IMR-90 (cell line): ENCODE measurements around the gene ANKRD13B. TPM values are rescaled to one million over a fixed set of nuclear protein-coding genes. Genes with fewer than 3 reads are reported as not detected.

ENCODE experiments used
- ATAC-seq: fragments of 200-7000 bp; cut with Tn5 transposase; 2 replicates; pipeline ENCODE4 v1.9.1; 2020; ENCODE audit warnings: low read depth, mild to moderate bottlenecking, moderate library complexity
- BruUV-seq: library from RNA; stranded (reverse); fragments of 400-500 nt; replicated peaks from 2 replicates; lab custom pipeline; 2021; lab: Mats Ljungman, UMichigan
- CTCF ChIA-PET: fragments of 300-600 bp; formaldehyde crosslinking; extraction: SDS; loops from one replicate; lab custom pipeline; 2021; ENCODE audit warnings: antibody characterized with exemption; lab: Yijun Ruan, JAX
- POLR2A ChIA-PET: fragments of 300-600 bp; sonication (Branson Sonifier 250); formaldehyde crosslinking; loops from one replicate; lab custom pipeline; 2022; ENCODE audit warnings: antibody characterized with exemption; ENCODE audit not compliant: unreplicated experiment; lab: Charles Lee
- DNase-seq: peaks from one replicate; pipeline ENCODE4 v3.0.0; 2013
- H2AFZ ChIP-seq: replicated peaks from 2 replicates; pipeline ENCODE3; 2013; ENCODE audit warnings: low read length, mild to moderate bottlenecking; ENCODE audit not compliant: poor library complexity
- H2AK5ac ChIP-seq: 2 replicates; pipeline ENCODE4 v1.6.1; 2013; ENCODE audit warnings: low read depth, low read length, inconsistent platforms
- H2AK9ac ChIP-seq: replicated peaks from 2 replicates; pipeline ENCODE3; 2013; ENCODE audit warnings: mild to moderate bottlenecking, low read depth, low read length, moderate library complexity; ENCODE audit not compliant: poor library complexity
- H2BK120ac ChIP-seq: 2 replicates; pipeline ENCODE4 v1.6.1; 2013; ENCODE audit warnings: low read depth, low read length, inconsistent platforms
- H2BK15ac ChIP-seq: 3 replicates; pipeline ENCODE4 v1.6.1; 2013; ENCODE audit warnings: low read depth, low read length, inconsistent platforms
- H2BK20ac ChIP-seq: 2 replicates; pipeline ENCODE4 v1.6.1; 2013; ENCODE audit warnings: low read depth, mild to moderate bottlenecking, inconsistent platforms, low read length, moderate library complexity
- H2BK5ac ChIP-seq: 2 replicates; pipeline ENCODE4 v1.6.1; 2013; ENCODE audit warnings: mild to moderate bottlenecking, low read depth, low read length, inconsistent platforms; ENCODE audit not compliant: poor library complexity, severe bottlenecking
- H3K14ac ChIP-seq: replicated peaks from 2 replicates; pipeline ENCODE4 v1.6.1; 2013; ENCODE audit warnings: low read depth, low read length, inconsistent platforms
- H3K18ac ChIP-seq: 2 replicates; pipeline ENCODE4 v1.6.1; 2013; ENCODE audit warnings: low read depth, low read length, control low read depth
- H3K23ac ChIP-seq: 2 replicates; pipeline ENCODE4 v1.6.1; 2013; ENCODE audit warnings: low read depth, low read length, inconsistent platforms
- H3K27ac ChIP-seq: 2 replicates; pipeline ENCODE4 v1.5.1; 2013; ENCODE audit warnings: mild to moderate bottlenecking, control low read depth, low read length; ENCODE audit not compliant: insufficient read depth
- H3K27me3 ChIP-seq: 2 replicates; pipeline ENCODE4 v1.6.1; 2013; ENCODE audit warnings: low read length; ENCODE audit not compliant: control insufficient read depth, insufficient read depth
- H3K36me3 ChIP-seq: 2 replicates; pipeline ENCODE4 v1.6.1; 2013; ENCODE audit warnings: low read length, mixed read lengths; ENCODE audit not compliant: control insufficient read depth, insufficient read depth
- H3K4ac ChIP-seq: 2 replicates; pipeline ENCODE4 v1.6.1; 2013; ENCODE audit warnings: low read depth, low read length, inconsistent platforms
- H3K4me1 ChIP-seq: 2 replicates; pipeline ENCODE4 v1.6.1; 2013; ENCODE audit warnings: low read length, mixed read lengths; ENCODE audit not compliant: control insufficient read depth, insufficient read depth
- H3K4me2 ChIP-seq: 2 replicates; pipeline ENCODE4 v1.6.1; 2013; ENCODE audit warnings: low read depth, mild to moderate bottlenecking, control low read depth, low read length, moderate library complexity
- H3K4me3 ChIP-seq: 2 replicates; pipeline ENCODE4 v1.5.1; 2013; ENCODE audit warnings: low read depth, mild to moderate bottlenecking, control low read depth, low read length, moderate library complexity; ENCODE audit not compliant: insufficient read depth
- H3K56ac ChIP-seq: 2 replicates; pipeline ENCODE4 v1.6.1; 2013; ENCODE audit warnings: low read length, inconsistent platforms; ENCODE audit not compliant: insufficient read depth; ENCODE audit errors: extremely low read depth
- H3K79me1 ChIP-seq, 2 experiments: 2 replicates each; pipeline ENCODE4 v1.6.1; 2013; ENCODE audit warnings: low read length in 2 of 2, inconsistent platforms in 1 of 2, low read depth in 1 of 2
- H3K9ac ChIP-seq: 2 replicates; pipeline ENCODE4 v1.6.1; 2013; ENCODE audit warnings: low read depth, low read length, control low read depth
- H3K9me1 ChIP-seq: 2 replicates; pipeline ENCODE4 v1.6.1; 2013; ENCODE audit warnings: low read length, inconsistent platforms; ENCODE audit not compliant: insufficient read depth
- H3K9me3 ChIP-seq: 2 replicates; pipeline ENCODE4 v1.6.1; 2013; ENCODE audit warnings: low read length; ENCODE audit not compliant: control insufficient read depth, insufficient read depth
- H4K20me1 ChIP-seq: 2 replicates; pipeline ENCODE4 v1.6.1; 2013; ENCODE audit warnings: low read length, inconsistent platforms; ENCODE audit not compliant: insufficient read depth
- H4K5ac ChIP-seq: 2 replicates; pipeline ENCODE4 v1.6.1; 2013; ENCODE audit warnings: mild to moderate bottlenecking, low read depth, low read length, control low read depth
- H4K8ac ChIP-seq, 2 experiments: 2 replicates each; pipeline ENCODE4 v1.6.1; 2013; ENCODE audit warnings: low read depth in 2 of 2, low read length in 2 of 2, control low read depth in 1 of 2, inconsistent platforms in 1 of 2
- H4K91ac ChIP-seq: 2 replicates; pipeline ENCODE4 v1.6.1; 2013; ENCODE audit warnings: low read depth, low read length, inconsistent platforms; ENCODE audit not compliant: insufficient read depth
- BHLHE40 ChIP-seq: fragments of 150-350 bp; IDR thresholded peaks from 2 replicates; pipeline ENCODE4 v1.6.1; 2016; ENCODE audit warnings: mild to moderate bottlenecking, low read depth, low read length
- CEBPB ChIP-seq: IDR thresholded peaks from 2 replicates; pipeline ENCODE4 v1.6.1; 2012; ENCODE audit warnings: low read depth, low read length, improper control_type of control experiment
- CHD1 ChIP-seq: IDR thresholded peaks from 2 replicates; pipeline ENCODE4 v1.6.1; 2012; ENCODE audit warnings: low read depth, low read length, improper control_type of control experiment
- CTCF ChIP-seq: conservative IDR thresholded peaks from 2 replicates; pipeline ENCODE4 v1.5.1; 2012; ENCODE audit warnings: mild to moderate bottlenecking, low read depth, low read length, improper control_type of control experiment
- ELK1 ChIP-seq: fragments of 150-350 bp; IDR thresholded peaks from 2 replicates; pipeline ENCODE4 v1.6.1; 2016; ENCODE audit warnings: low read depth, mild to moderate bottlenecking, low read length, moderate library complexity, borderline replicate concordance
- FOS ChIP-seq: fragments of 150-350 bp; IDR thresholded peaks from 2 replicates; pipeline ENCODE4 v1.6.1; 2016; ENCODE audit warnings: low read depth, low read length
- MAFK ChIP-seq: IDR thresholded peaks from 2 replicates; pipeline ENCODE4 v1.6.1; 2012; ENCODE audit warnings: low read depth, low read length, improper control_type of control experiment
- MAZ ChIP-seq: IDR thresholded peaks from 2 replicates; pipeline ENCODE4 v1.6.1; 2012; ENCODE audit warnings: low read depth, mild to moderate bottlenecking, low read length, improper control_type of control experiment, moderate library complexity, borderline replicate concordance
- MXI1 ChIP-seq: IDR thresholded peaks from 2 replicates; pipeline ENCODE4 v1.6.1; 2012; ENCODE audit warnings: low read depth, mild to moderate bottlenecking, low read length, moderate library complexity, borderline replicate concordance
- NFE2L2 ChIP-seq: fragments of 150-350 bp; IDR thresholded peaks from 2 replicates; pipeline ENCODE4 v1.6.1; 2016; ENCODE audit warnings: low read depth, mild to moderate bottlenecking, low read length
- POLR2A ChIP-seq: IDR thresholded peaks from 2 replicates; pipeline ENCODE4 v1.6.1; 2012; ENCODE audit warnings: mild to moderate bottlenecking, low read depth, low read length
- RAD21 ChIP-seq: IDR thresholded peaks from 2 replicates; pipeline ENCODE4 v1.6.1; 2012; ENCODE audit warnings: low read length, improper control_type of control experiment
- RCOR1 ChIP-seq: IDR thresholded peaks from 2 replicates; pipeline ENCODE4 v1.6.1; 2012; ENCODE audit warnings: mild to moderate bottlenecking, low read length, improper control_type of control experiment; ENCODE audit not compliant: insufficient replicate concordance
- RFX5 ChIP-seq: IDR thresholded peaks from 2 replicates; pipeline ENCODE4 v1.8.0; 2012; ENCODE audit warnings: low read depth, mild to moderate bottlenecking, low read length, moderate library complexity
- SMC3 ChIP-seq: fragments of 150-350 bp; IDR thresholded peaks from 2 replicates; pipeline ENCODE4 v1.6.1; 2016; ENCODE audit warnings: low read depth, mild to moderate bottlenecking, antibody characterized with exemption, low read length, moderate library complexity
- USF2 ChIP-seq: fragments of 150-350 bp; IDR thresholded peaks from 2 replicates; pipeline ENCODE4 v1.6.1; 2017; ENCODE audit warnings: mild to moderate bottlenecking, antibody characterized with exemption, low read length, low read depth
- WGBS, 2 experiments: methylation state at CpG; one replicate each; pipeline versions ENCODE4 v1.1.5 to v1.1.7; 2013; ENCODE audit warnings: missing lambda C conversion rate in 2 of 2; ENCODE audit not compliant: insufficient read length in 1 of 2; ENCODE audit errors: extremely low coverage in 2 of 2; 5-methylcytosine and 5-hydroxymethylcytosine counted together
- dilution Hi-C: fragments of 300-500 bp; cut with HindIII; formaldehyde crosslinking; loops from one replicate; pipeline ENCODE4 v1.14.3; 2018; ENCODE audit warnings: low sequenced_read_pairs; ENCODE audit not compliant: unreplicated experiment
- in situ Hi-C: fragments of 300-500 bp; cut with MboI; formaldehyde crosslinking; loops from 3 replicates; pipeline ENCODE4 v1.14.3; 2019; ENCODE audit warnings: low sequenced_read_pairs, inconsistent platforms, mixed read lengths
- intact Hi-C: fragments of 100-400 bp; cut with micrococcal nuclease; formaldehyde crosslinking; loops from 2 replicates; pipeline ENCODE4 v1.10.0; 2022
- polyA plus RNA-seq, 3 experiments: library from polyadenylated mRNA; depleted of rRNA; stranded (reverse); fragments of >200 nt; gene quantifications; 2 replicates each; pipeline ENCODE4 v1.2.3, GENCODE V29; 2012; ENCODE audit warnings: low replicate concordance in 1 of 3
- total RNA-seq: library from RNA; depleted of rRNA; stranded (reverse); fragments of >200 nt; gene quantifications from 2 replicates; pipeline ENCODE4 v1.2.3, GENCODE V29; 2012

ANKRD13B gene
- total and polyA plus RNA-seq, 2 of the 4 experiments (the other 2 are of a cell fraction): 0.90 to 4.0 TPM

GRCh38 chr17:29633886-29634285 is 41.0 kb downstream of the ANKRD13B start:
- Histone ChIP-seq H3K18ac (no peak overlapping the region), H2AK9ac (no peak overlapping the region), H3K4me2 (no peak overlapping the region), H3K56ac (no peak overlapping the region), H3K79me1 (peaks cover 0 to under 1% of the 10 kb centered on the region in 2 experiments; a peak in 1 of 4 replicates), H4K91ac (no peak overlapping the region), H3K9ac (no peak overlapping the region), H2AK5ac (no peak overlapping the region), H2BK5ac (no peak overlapping the region), H3K27ac (no peak overlapping the region), H4K8ac (no peak overlapping the region), H3K9me1 (peaks cover 3% of the 10 kb centered on the region; the same call in 1 of the 2 replicates), H3K23ac (no peak overlapping the region), H3K14ac (no peak overlapping the region), H3K4ac (no peak overlapping the region), H4K20me1 (no peaks in the 10 kb centered on the region), H3K36me3 (peaks cover 37% of the 10 kb centered on the region), H2BK120ac (no peak overlapping the region), H3K4me3 (no peak overlapping the region), H3K4me1 (no peaks in the 10 kb centered on the region), H3K27me3 (no peaks in the 10 kb centered on the region), H2AFZ (no peak overlapping the region), H4K5ac (no peak overlapping the region), H3K9me3 (no peaks in the 10 kb centered on the region), H2BK20ac (no peak overlapping the region), H2BK15ac (no peak overlapping the region)
- intact Hi-C loops (no loop called here), dilution Hi-C loops (no loop called here), in situ Hi-C loops (no loop called here)
- DNase-seq (no peak), ATAC-seq (no peak)
- ChIA-PET CTCF (no interaction called here), POLR2A (no interaction called here)
- no peak for TF ChIP-seq CHD1
- TF ChIP-seq CTCF: no peak
- TF ChIP-seq ELK1: no peak
- no peak for TF ChIP-seq FOS
- TF ChIP-seq RFX5: no peak
- no peak for TF ChIP-seq BHLHE40
- no peak for TF ChIP-seq USF2
- no peak for TF ChIP-seq POLR2A
- no peak for TF ChIP-seq NFE2L2
- no peak for TF ChIP-seq MXI1
- TF ChIP-seq SMC3: no peak
- no peak for TF ChIP-seq MAZ
- TF ChIP-seq MAFK: no peak
- TF ChIP-seq CEBPB: no peak
- TF ChIP-seq RCOR1: no peak
- TF ChIP-seq RAD21: no peak
- BruUV-seq: no TSS peak
- no CpG with 5 or more reads among the region's 3 CpGs for WGBS, 2 experiments
